Neural crest cell (in vitro differentiated cells): ENCODE data around the gene MRPL24. TPM values are rescaled to one million over a fixed set of nuclear protein-coding genes. Genes with fewer than 3 reads are reported as not detected.

ENCODE experiments used
- DNase-seq: peaks from one replicate; pipeline ENCODE4 v3.0.0; 2021; ENCODE audit warnings: low read depth, mixed read lengths, low spot score
- H3K27ac Mint-ChIP-seq: one replicate; pipeline ENCODE4 v1.8.0; 2021; ENCODE audit warnings: mild to moderate bottlenecking, mixed read lengths; ENCODE audit not compliant: unreplicated experiment
- H3K27me3 Mint-ChIP-seq: 2 replicates; pipeline ENCODE4 v1.8.0; 2021; ENCODE audit warnings: low read depth, mild to moderate bottlenecking, mixed read lengths
- H3K36me3 Mint-ChIP-seq: 2 replicates; pipeline ENCODE4 v1.8.0; 2021; ENCODE audit warnings: low read depth, mild to moderate bottlenecking, mixed read lengths
- H3K4me1 Mint-ChIP-seq: 2 replicates; pipeline ENCODE4 v1.8.0; 2021; ENCODE audit warnings: mixed read lengths
- H3K4me3 Mint-ChIP-seq: one replicate; pipeline ENCODE4 v1.8.0; 2021; ENCODE audit warnings: mild to moderate bottlenecking, mixed read lengths
- H3K9me3 Mint-ChIP-seq: 2 replicates; pipeline ENCODE4 v1.8.0; 2021; ENCODE audit warnings: mixed read lengths
- CTCF ChIP-seq: fragments of 200-600 bp; sonication (generic); conservative IDR thresholded peaks from 2 replicates; pipeline ENCODE4 v1.5.0; 2021; ENCODE audit warnings: antibody characterized with exemption, mild to moderate bottlenecking
- total RNA-seq: library from RNA; stranded (reverse); gene quantifications from 2 replicates; pipeline ENCODE4 v1.2.1, GENCODE V29; 2021

MRPL24 gene
- total RNA-seq, 1 donor from 2014 or later, result 37.3 TPM

GRCh38 chr1:156691191-156691590 lies 49.7 kb downstream of the MRPL24 start:
- Mint-ChIP-seq H3K27me3 (peaks cover 9% of the 10 kb centered on the region), H3K4me3 (peak overlapping the region; percentile 86), H3K36me3 (no peaks in the 10 kb centered on the region), H3K9me3 (no peaks in the 10 kb centered on the region), H3K27ac (peak overlapping the region; percentile 46), H3K4me1 (peaks cover 60% of the 10 kb centered on the region)
- no peak for TF ChIP-seq CTCF
- no peak for DNase-seq

GRCh38 chr1:156690675-156691036 lies 50.2 kb downstream of the MRPL24 start:
- peaks cover 9% of the 10 kb centered on the region for H3K27me3 Mint-ChIP-seq
- no peak for TF ChIP-seq CTCF
- H3K4me1 Mint-ChIP-seq, result peaks cover 60% of the 10 kb centered on the region
- peak overlapping the region; percentile 78 for H3K4me3 Mint-ChIP-seq
- no peaks in the 10 kb centered on the region for H3K9me3 Mint-ChIP-seq
- H3K27ac Mint-ChIP-seq, result peak overlapping the region; percentile 78
- no peak for DNase-seq
- no peaks in the 10 kb centered on the region for H3K36me3 Mint-ChIP-seq

- TF ChIP-seq CTCF, result no peak
- Mint-ChIP-seq H3K4me1 (peaks cover 60% of the 10 kb centered on the region), H3K36me3 (no peaks in the 10 kb centered on the region), H3K9me3 (no peaks in the 10 kb centered on the region), H3K27ac (peak overlapping the region; percentile 78), H3K4me3 (peak overlapping the region; percentile 78), H3K27me3 (peaks cover 9% of the 10 kb centered on the region)
- DNase-seq, result no peak
Measured at GRCh38 chr1:156689953-156690674, 50.8 kb downstream of the MRPL24 start.

- peaks cover 55% of the 10 kb centered on the region for H3K4me1 Mint-ChIP-seq
- no peaks in the 10 kb centered on the region for H3K9me3 Mint-ChIP-seq
- no peaks in the 10 kb centered on the region for H3K36me3 Mint-ChIP-seq
- TF ChIP-seq CTCF, result peak; percentile 88
- H3K27me3 Mint-ChIP-seq, result peaks cover 9% of the 10 kb centered on the region
- H3K27ac Mint-ChIP-seq, result peak overlapping the region; percentile 90
- H3K4me3 Mint-ChIP-seq, result peak overlapping the region; percentile 78
- peak; percentile 84 for DNase-seq
Measured at GRCh38 chr1:156689035-156689952, 51.6 kb downstream of the MRPL24 start.

Other genes with a start within 250 kb of the MRPL24 start
- 12.2 and 17.3 TPM in 2 replicates for gene MEF2D, start 240.3 kb downstream of the MRPL24 start, total RNA-seq
- gene IQGAP3, start 168.5 kb downstream of the MRPL24 start, total RNA-seq, result 43.1 and 43.5 TPM in 2 replicates
- not detected in 2 replicates for gene TTC24, start 161.4 kb downstream of the MRPL24 start, total RNA-seq
- gene NAXE, start 149.3 kb downstream of the MRPL24 start, total RNA-seq, result 76.5 and 80.6 TPM in 2 replicates
- gene GPATCH4, start 139.6 kb downstream of the MRPL24 start, total RNA-seq, result 40.6 and 41.2 TPM in 2 replicates
- gene HAPLN2, start 121.7 kb downstream of the MRPL24 start, total RNA-seq, result 0.70 and 0.91 TPM in 2 replicates
- 2.4 and 3.1 TPM in 2 replicates for gene BCAN, start 99.0 kb downstream of the MRPL24 start, total RNA-seq
- 248 and 265 TPM in 2 replicates for gene NES, start 63.7 kb downstream of the MRPL24 start, total RNA-seq
- 606 and 647 TPM in 2 replicates for gene CRABP2, start 35.5 kb downstream of the MRPL24 start, total RNA-seq
- 30.4 and 33.0 TPM in 2 replicates for gene METTL25B, start 12.6 kb downstream of the MRPL24 start, total RNA-seq
- gene ISG20L2, start 12.3 kb downstream of the MRPL24 start, total RNA-seq, result 47.0 and 52.7 TPM in 2 replicates
- gene HDGF, start 10.6 kb upstream of the MRPL24 start, total RNA-seq, result 294 and 304 TPM in 2 replicates
- gene PRCC, start 26.4 kb upstream of the MRPL24 start, total RNA-seq, result 99.8 and 102 TPM in 2 replicates
- 1.0 and 1.1 TPM in 2 replicates for gene SH2D2A, start 75.8 kb upstream of the MRPL24 start, total RNA-seq
- gene INSRR, start 118.0 kb upstream of the MRPL24 start, total RNA-seq, result 0.07 TPM in 1 of 2 replicates, not detected in the other
- gene NTRK1, start 119.8 kb upstream of the MRPL24 start, total RNA-seq, result 0.21 and 0.27 TPM in 2 replicates
- 6.8 and 6.9 TPM in 2 replicates for gene PEAR1, start 152.6 kb upstream of the MRPL24 start, total RNA-seq
- not detected in 2 replicates for gene LRRC71, start 179.5 kb upstream of the MRPL24 start, total RNA-seq